NCI-H748 (cell line): Measurements from ENCODE around the gene TPBG.

Source experiments
- DNase-seq: peaks from one replicate; lab custom pipeline; 2025; ENCODE audit not compliant: unreplicated experiment; lab: John Stamatoyannopoulos, UW

Gene TPBG, protein sequence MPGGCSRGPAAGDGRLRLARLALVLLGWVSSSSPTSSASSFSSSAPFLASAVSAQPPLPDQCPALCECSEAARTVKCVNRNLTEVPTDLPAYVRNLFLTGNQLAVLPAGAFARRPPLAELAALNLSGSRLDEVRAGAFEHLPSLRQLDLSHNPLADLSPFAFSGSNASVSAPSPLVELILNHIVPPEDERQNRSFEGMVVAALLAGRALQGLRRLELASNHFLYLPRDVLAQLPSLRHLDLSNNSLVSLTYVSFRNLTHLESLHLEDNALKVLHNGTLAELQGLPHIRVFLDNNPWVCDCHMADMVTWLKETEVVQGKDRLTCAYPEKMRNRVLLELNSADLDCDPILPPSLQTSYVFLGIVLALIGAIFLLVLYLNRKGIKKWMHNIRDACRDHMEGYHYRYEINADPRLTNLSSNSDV

DNA sequence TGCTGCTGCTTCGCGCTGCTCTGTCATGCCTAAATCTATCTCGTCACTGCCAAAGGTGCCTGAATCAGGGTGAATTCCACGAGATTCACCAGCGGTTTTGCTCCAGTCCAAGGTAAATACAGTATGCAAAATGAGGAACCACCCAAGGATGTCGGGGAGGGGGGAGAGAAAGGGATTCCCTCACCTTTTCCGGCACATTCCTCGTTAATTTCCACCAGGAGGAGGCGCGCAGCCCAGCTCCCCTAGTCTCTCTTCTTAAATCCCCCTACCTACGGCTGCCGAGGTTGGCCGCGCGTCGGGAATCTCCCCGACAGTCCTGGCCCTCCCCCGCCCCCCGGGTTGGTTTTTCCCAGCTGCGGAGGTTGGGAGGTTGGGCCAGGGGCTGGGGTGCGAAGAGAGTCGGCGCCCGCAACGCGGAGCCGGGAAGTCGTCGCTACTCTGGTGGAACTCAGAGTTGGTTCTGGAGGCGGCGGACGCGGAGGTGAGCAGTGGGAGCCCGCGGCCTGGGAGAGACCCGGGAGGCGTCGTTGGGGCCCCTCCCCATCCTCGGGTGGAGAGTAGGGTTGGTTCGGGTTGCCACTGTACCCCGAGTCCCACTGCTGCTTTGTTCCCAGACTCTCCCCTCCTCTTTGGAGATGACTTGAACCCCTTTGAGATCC, at the start of gene TPBG:
TPBG (plus strand) TSS at position 390 of the 659 bp plus-strand sequence. CDS start 1,145 bp downstream, outside the sequence.
- DNase-seq = peak; percentile 91

DNA sequence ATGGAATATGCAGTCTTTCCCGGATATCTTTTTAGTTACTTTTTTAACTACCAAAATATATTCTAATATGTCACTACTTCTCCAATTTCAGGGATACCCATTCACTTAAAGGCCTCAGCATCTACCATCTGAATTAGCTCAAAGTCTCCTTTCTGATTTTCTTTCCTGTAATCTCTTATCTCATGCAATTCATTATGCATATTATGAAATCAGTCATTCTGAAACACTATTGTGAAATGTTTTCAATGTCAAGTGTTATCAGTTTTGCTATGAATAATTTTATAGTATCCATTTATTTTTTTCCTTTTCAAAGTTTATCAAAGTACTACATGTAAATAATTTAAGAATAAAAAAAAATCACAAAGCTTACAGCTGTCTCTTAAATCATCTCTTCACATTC, 41.2 kb upstream of the TPBG start:
- no peak for DNase-seq

DNA sequence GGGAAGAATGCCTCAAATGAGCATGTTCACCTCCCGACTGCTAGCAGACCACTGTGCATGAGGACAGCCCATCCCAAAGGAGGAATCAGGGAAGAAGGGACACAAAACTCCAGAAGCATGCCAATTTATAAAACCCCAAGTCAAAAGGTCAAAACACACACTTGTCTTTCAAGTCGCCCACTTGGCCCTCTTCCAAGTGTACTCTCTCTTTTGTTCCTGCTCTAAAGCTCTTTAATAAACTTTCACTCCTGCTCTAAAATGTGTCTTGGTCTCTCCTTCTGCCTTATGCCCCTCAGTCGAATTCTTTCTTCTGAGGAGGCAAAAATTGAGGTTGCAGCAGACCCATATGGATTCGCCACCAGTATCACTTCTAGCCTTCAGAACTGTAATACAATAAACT, 33.9 kb upstream of the TPBG start:
- DNase-seq = no peak

DNA sequence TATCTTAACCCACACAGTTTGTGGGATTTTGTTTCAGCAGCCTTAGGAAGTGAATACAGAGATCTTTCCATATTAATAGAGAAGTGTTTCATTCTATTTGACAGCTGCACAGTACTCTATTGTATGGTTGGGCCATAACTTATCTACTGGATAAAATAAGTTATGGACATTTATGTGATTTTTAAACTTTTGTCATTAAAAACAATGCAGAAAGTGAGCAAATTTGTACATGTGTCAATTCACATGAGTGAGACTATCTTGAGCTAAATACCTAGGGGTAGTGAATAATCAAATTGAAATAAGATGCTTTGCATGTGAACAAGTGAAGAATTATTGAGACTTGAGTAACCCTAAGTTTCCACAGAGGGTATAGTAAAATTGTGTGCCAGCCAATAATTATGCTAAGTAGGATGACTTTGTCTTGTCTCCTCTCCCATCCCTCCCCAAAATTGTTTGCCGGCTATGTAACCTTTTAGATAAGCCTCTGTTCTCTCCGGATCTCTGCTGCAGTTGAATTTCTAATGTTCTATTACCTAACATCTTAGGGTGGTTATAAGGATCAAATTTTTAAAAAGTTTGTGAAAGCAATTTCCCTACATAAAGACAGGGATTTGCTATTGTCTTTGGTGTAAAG, 33.3 kb upstream of the TPBG start:
- no peak for DNase-seq

DNA sequence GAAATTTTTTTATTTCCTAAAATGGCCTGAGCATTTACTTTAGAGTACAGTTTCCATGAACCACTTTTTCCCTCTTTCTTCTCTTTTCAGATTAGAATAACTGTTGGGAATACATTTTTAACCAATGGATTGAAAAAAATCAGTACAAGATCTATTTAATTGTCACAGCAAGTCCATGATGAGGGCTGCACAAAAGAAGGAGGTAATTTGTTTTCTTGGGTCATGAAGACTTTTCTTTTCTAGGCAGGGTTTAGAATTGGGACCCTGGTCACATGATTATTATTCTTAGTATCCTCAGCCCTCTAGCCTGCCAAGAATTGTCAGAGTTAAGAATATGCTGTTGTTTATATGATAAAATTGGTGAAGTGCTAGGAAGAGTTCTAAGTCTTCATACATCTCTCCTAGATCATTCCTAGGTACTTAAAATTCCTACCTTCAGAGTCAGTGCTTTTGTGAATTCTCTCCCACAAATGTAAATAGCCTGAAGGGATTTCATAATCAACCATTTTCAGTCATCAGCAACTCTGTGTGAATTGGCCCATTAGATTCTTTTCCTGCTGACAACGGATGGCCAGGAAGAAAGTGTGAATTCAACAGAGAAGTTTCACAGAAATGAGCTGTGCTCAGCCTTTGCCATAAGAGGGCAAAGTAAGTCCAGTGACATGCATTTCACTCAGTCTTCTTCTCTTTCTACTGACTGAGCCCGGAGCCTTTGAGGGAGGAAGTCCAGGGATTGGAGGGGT, 32.4 kb upstream of the TPBG start:
- peak; percentile 22 for DNase-seq

DNA sequence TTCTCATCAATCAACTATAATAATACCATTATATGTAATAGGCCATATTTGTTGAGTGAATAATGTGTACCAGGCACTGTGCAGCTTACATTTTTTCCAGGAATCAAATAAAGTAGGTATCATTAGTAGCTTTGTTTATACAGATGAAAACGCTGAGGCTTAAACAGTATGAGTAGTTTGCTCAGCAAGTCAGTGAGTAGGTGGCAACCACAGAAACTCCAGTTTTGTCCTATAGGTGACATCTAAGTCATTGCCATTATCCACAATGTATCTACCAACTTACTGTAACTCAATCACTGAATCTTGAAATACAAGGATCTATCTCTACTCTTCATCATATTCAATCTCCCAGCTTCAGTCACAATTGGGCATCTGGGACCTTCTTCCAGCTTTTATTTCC, 29.8 kb upstream of the TPBG start:
- DNase-seq = no peak

DNA sequence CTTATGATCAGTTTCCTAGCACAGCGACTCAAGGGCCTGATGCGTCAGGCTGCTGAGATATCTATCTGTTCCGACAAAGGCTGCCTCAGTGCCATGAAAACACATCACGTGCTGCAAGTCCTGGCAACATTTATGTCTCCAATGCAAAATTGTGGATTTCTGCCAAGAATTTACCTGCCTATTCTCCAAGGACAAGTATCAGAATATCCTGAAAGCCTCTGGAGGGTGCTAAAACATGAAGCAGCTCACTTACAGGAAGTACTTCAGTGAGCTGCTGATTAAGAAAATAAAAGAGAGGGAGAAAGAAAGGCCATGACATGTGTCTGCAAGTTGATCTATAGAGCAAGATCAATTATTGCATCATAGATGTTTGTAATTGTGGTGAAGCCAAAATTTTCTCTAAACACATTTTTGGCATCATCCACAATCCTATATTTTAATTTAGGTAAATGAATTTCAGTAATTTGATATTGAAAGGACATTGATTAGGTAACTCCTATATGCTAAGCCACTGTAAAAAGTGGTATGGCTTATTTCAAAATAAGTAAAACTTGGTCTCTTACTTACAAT, 25.8 kb upstream of the TPBG start:
- peak; percentile 32 for DNase-seq

DNA sequence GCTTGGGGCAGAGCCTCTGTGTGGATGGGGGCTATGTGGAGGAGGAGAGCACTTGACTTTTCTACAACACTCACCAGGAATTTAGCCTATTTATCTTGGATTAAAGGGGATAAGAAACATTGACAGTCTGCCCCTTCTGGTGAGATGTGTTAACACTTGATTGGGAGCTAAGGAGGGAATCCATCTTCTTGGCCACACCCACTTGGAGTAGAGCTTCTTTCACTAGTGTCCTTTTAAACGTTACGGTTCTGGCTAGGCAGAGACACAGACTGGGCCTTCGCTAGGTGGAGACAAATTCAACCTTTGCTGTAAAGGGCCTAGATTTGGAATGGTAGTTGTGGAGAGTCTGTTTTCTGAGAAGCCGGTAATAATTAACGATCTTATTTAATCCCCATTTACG, 15.5 kb upstream of the TPBG start:
- DNase-seq = no peak

DNA sequence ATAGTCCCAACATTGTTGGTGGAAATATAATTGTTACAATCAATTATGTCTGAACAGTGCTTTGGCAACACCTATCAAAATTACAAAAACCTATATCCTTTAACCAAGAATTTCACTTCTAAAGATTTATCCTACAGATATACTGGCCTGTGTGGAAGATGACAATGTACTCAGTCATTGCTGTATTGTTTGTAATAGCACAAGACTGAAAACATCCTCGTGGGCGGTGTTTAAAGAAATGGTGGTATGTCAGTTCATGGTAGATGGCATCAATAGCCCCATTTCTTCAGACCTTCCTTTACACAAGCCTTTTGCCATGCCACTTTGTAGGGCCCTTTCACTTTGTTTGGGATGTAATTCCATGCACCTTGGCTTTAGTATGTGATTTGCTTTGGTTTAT, 9.8 kb upstream of the TPBG start:
- DNase-seq = no peak

DNA sequence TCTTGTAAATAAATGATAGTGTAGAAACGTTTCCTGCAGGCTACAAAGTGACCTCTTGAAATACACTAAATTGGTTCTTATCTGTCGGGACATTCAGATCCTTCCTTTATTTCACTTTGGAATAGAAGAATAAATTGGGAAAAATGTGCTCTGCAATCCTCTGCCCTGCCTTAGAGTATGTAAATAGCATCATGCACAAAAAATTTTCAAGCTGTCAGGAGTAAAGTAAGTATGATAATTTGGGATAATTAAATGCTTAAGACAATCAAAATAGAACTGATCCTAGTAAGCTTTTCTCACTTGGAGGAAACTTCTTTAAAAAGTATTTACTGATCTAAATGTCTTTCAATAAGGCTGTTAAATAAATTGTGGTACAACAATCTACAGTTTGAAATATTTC, 3.1 kb upstream of the TPBG start:
- DNase-seq = no peak

DNA sequence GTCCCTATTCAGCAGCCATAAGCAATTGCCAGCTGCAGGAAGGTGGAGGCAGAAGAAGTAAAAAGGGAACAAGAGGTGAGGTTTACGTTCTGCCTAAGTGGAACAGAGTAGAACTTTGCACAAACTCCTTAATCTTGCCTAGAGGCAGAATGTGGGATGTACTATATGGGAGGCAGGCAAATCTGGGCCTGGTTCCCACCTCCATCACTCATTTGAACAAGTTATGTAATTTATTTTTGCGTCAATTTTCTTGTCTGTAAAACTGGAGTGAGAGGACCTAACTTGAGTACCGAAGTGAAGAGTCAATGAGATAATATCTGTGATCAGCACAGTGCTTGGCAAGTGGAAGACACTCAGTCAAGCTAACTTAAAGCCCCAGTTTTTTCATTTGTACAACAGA, 2.0 kb upstream of the TPBG start:
- no peak for DNase-seq

DNA sequence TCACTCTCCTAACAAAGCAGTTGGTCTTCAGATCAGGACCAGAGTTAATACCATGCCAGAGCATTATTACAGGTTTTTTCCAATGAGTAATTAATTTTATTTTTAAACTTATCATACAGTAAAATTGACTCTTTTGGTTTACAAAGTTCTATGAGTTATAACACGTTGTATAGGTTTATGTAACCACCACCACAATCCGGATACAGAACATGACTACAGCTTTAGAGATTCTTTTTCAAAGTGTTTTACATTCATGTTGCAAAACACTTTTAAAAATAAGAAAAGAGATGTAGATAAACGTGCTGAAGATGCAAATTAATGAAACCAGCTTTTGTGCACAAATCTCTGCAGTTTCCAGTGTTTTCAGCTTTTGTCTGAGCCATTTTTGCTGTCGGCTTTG, 1.5 kb upstream of the TPBG start:
- DNase-seq = no peak

DNA sequence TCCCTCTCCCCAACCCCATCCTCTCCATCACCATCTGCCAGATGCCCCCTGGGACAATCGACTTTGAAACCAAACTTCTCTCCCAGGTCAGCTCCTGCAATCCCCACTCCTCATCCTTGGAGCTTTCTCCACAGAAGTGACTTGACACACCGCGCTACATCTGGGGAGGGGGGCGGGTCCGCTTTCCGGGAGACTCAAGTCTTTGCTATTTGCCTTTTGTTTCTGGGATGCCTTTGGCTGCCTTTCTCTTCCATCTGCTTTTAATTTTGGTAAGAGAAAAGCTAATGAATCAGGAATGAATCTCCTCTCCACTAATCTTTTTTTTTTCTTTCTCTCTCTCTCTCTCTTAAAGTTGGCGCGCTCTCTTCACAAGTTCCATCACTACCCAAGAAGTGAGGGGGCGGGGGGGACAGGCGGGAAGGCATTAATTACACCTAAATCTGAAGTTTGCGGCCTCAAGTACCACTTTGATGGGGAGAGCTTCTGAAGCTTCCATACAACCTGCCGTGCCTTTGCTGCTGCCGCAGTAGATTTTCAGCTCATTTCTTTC, 664 bp upstream of the TPBG start:
- no peak for DNase-seq

DNA sequence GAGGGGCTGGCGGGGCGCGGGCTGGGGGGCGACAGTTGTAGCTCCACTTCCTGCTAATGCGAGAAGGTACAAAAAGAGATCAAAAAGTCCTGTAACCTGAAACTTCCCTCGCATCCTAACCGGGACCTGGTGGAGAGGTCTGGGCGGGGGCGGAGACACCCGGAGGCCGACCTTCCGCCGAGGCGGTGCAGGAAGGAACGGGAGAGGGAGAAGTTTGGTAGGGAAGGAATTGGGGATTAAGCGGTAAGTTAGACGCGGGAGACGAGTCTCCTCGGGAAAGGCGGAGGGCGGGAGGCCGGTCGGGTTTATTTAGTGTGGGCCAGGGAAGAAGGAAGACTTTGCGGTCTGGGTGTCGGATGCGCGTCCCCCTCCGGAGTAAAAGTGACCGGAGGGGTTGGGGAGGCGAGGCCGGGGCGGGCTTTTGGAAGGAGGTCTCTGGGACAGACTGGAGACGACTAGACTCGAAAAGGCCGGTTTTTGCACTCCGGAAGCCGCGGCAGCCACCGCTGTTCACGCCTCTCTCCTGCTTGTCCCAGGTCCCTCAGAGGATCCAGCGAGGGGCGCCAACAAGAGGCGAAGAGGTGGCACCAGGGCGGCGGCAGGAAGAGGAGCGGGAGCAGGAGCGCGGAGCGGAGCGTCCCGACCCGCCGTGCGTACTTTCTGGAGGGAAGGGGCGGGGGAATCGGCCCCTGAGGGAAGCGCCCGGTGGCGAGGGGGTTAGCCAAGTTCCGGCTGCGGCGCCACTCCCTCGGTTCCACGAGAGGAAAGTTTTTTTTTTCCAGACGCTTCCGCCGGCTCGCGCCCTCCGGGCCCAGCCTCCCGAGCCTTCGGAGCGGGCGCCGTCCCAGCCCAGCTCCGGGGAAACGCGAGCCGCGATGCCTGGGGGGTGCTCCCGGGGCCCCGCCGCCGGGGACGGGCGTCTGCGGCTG, 734 bp downstream of the TPBG start:
- peak; percentile 83 for DNase-seq

DNA sequence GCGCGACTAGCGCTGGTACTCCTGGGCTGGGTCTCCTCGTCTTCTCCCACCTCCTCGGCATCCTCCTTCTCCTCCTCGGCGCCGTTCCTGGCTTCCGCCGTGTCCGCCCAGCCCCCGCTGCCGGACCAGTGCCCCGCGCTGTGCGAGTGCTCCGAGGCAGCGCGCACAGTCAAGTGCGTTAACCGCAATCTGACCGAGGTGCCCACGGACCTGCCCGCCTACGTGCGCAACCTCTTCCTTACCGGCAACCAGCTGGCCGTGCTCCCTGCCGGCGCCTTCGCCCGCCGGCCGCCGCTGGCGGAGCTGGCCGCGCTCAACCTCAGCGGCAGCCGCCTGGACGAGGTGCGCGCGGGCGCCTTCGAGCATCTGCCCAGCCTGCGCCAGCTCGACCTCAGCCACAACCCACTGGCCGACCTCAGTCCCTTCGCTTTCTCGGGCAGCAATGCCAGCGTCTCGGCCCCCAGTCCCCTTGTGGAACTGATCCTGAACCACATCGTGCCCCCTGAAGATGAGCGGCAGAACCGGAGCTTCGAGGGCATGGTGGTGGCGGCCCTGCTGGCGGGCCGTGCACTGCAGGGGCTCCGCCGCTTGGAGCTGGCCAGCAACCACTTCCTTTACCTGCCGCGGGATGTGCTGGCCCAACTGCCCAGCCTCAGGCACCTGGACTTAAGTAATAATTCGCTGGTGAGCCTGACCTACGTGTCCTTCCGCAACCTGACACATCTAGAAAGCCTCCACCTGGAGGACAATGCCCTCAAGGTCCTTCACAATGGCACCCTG, 1.6 kb downstream of the TPBG start:
- DNase-seq = peak; percentile 80

DNA sequence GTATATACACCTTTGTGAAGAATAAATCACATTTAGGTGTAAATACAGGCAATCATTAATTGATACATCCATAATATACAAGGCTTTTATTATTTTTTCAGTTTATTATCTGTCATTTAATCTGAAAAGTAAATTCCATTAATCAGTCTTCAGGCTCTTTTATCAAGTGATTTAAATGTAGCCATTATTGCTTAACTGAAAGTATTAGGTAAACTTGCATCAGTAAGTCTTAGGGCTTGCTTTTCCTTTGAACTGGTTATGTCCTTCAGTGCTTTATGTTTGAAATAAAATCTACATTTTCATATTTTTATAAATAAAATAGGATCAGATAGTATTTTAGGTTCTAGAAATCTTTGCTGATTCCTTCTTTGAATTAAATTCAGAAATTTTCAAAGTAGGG, 4.1 kb downstream of the TPBG start:
- DNase-seq = no peak

DNA sequence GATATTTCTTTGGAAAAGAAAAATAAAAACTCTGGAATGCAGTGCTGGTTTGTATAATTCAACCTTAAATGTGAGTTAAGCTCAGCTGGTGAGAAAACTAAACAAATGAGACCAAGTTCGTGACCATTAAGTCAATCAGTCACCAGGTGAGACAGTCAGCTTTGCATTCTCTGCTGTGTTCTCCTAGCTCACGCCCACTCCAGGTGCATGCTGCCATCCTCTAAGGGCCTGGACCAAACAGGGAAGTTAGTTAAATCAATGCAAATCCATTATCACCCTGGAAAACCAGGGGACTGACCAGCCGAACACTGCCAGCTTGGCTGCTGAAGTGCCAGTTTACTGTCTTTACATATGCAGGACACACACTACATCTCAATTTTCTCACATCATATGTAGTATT, 7.2 kb downstream of the TPBG start:
- peak; percentile 91 for DNase-seq

DNA sequence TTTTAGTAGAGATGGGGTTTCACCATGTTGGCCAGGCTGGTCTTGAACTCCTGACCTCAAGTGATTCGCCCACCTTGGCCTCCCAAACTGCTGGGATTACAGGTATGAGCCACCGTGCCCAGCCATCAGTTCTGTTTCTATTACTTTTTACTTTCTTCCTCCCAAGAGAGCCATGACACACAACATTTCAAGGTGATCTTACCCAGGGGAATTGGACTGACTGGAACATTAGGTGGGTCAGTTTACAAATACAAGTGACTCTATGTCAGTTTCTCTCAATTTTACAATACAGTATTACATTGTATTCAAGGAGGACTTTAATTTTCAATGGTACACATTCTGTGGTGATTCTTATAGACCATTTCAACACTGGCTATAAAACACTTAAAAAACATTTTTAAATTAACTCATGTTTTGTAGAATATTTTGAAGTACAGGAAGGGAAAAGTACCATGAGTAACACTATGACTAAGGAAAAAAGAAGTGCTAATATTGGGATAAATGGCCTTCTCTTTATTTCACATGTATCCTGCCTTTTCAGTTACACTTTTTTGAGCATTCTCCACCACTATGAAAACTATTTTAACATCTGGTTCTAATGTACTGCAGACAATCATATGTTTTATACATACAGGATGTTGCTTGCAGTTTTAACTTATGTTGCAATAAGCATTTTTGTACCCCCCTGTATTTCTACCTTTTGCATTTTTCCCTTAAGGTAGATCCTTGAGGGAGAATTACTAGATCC, 8.4 kb downstream of the TPBG start:
- no peak for DNase-seq
